Tibial artery (tissue), 4 donors: ENCODE results near the gene SNX22.
"Not testable (repeated sequence)": the region's sequence is repeated elsewhere in the genome, so short reads cannot be mapped to it uniquely, and the experiment has no call there.

Source experiments
- DNase-seq, 2 donors: peaks; one replicate each; pipeline ENCODE4 v3.0.0-alpha.2; 2019
- H3K27ac ChIP-seq, 2 donors: fragments of 200-600 bp; sonication (generic) in 1 of 2; 1 replicate in 1 of 2; 2 replicates in 1 of 2; pipeline ENCODE4 v1.5.1; 2018 to 2019; ENCODE audit warnings: mild to moderate bottlenecking in 1 of 2
- H3K27me3 ChIP-seq, 2 donors: fragments of 200-600 bp; sonication (generic) in 1 of 2; one replicate each; pipeline versions ENCODE4 v1.5.1 to v1.6.0; 2016 to 2019
- H3K36me3 ChIP-seq, 3 donors: fragments of 200-600 bp; sonication (generic) in 2 of 3; one replicate each; pipeline ENCODE4 v1.5.1; 2016 to 2019; ENCODE audit warnings: mild to moderate bottlenecking in 2 of 3
- H3K4me1 ChIP-seq, 4 donors: fragments of 200-600 bp; sonication (generic) in 2 of 4; 1 replicate in 3 of 4; 2 replicates in 1 of 4; pipeline ENCODE4 v1.5.1; 2016 to 2019
- H3K4me3 ChIP-seq, 2 donors: fragments of 200-600 bp; sonication (generic) in 1 of 2; 1 replicate in 1 of 2; 2 replicates in 1 of 2; pipeline ENCODE4 v1.5.1; 2018 to 2019; ENCODE audit warnings: mild to moderate bottlenecking in 2 of 2
- H3K9me3 ChIP-seq, 3 donors: fragments of 200-600 bp; sonication (generic) in 1 of 3; one replicate each; pipeline ENCODE4 v1.5.1; 2016 to 2019
- intact Hi-C: fragments of 100-400 bp; cut with DNase I; formaldehyde crosslinking; loops from one replicate; pipeline ENCODE4 v1.15.0; 2023; ENCODE audit warnings: low total_unique reads
- TF ChIP-seq, protein P1 (sequence below), 2 experiments: fragments of 200-600 bp in 1 of 2; fragments of 450-650 bp in 1 of 2; IDR thresholded peaks; one replicate each; pipeline ENCODE4 v1.5.1; 2017 to 2019; ENCODE audit warnings: antibody characterized with exemption in 2 of 2, mild to moderate bottlenecking in 1 of 2, moderate library complexity in 1 of 2

Gene SNX22

DNA sequence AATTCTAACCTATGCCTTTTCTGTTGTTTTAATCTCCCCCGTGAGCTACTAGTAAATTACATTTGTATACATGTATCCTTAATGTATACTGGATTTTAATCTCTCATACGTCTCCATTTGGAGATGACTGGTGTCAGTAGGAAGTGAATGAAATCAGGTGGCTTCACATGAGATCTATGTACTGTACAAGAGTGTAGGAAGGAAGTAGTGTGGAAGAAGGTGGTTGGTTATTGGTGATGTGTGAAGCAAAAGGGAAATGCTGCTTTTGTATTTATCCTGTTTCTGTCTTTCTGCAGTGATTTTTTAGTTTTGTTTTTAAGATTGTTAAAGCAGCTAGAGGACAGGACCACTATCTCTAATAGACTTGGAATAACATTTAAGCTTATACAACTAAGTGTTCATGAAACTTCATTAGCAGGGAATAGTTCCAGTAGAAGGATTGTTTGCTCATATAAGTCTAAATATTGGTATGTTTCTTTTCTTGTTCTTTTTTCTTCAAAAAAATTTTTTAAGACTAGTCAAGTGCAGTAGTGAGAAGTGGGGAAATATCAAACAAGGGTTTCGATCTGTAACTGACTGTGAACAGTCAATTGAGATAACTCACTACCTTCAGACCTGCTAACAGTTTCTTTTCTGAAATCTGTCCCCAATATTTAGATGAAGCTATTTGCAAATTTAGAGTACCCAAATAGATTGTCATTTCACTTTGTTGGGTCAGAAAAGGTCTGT is 40.4 kb upstream of the SNX22 start:
- intact Hi-C loops, result no loop called here
- Histone ChIP-seq H3K27ac (no peak overlapping the region), H3K4me3 (no peak overlapping the region), H3K9me3 (no peaks in the 10 kb centered on the region), H3K36me3 (peaks cover 28 to 34% (median 30%) of the 10 kb centered on the region in 3 donors), H3K4me1 (peaks cover 0 to 11% (median 6%) of the 10 kb centered on the region in 4 donors), H3K27me3 (no peaks in the 10 kb centered on the region)
- TF ChIP-seq, protein P1, sequence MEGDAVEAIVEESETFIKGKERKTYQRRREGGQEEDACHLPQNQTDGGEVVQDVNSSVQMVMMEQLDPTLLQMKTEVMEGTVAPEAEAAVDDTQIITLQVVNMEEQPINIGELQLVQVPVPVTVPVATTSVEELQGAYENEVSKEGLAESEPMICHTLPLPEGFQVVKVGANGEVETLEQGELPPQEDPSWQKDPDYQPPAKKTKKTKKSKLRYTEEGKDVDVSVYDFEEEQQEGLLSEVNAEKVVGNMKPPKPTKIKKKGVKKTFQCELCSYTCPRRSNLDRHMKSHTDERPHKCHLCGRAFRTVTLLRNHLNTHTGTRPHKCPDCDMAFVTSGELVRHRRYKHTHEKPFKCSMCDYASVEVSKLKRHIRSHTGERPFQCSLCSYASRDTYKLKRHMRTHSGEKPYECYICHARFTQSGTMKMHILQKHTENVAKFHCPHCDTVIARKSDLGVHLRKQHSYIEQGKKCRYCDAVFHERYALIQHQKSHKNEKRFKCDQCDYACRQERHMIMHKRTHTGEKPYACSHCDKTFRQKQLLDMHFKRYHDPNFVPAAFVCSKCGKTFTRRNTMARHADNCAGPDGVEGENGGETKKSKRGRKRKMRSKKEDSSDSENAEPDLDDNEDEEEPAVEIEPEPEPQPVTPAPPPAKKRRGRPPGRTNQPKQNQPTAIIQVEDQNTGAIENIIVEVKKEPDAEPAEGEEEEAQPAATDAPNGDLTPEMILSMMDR (IDR thresholded peaks at IDR 0.05), result no peak
- no peak for DNase-seq

DNA sequence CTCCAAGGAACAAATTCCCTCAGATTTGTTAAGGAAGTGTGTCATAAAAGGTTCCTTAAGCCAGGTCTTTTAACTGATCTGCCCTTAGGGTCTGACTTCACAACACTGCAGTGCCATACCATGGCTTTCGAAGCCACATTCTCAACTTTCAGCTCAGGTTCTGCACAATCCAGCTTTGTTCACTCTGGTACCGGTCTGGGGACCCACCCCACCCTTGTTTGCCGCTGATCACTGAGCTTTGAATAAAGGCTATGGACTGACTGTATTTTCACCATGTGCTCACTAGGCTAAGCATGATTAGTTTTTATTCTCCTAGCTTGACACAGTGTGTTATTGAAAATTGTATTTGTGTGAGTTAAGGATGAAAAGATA is 39.9 kb upstream of the SNX22 start:
- no peak for DNase-seq
- Histone ChIP-seq H3K36me3 (peaks cover 34 to 39% (median 36%) of the 10 kb centered on the region in 3 donors), H3K4me3 (no peak overlapping the region), H3K27me3 (no peaks in the 10 kb centered on the region), H3K27ac (no peak overlapping the region), H3K4me1 (peaks cover 0 to 11% (median 4%) of the 10 kb centered on the region in 4 donors), H3K9me3 (no peaks in the 10 kb centered on the region)
- intact Hi-C loops, result no loop called here
- TF ChIP-seq, protein P1 (IDR thresholded peaks at IDR 0.05), result no peak

DNA sequence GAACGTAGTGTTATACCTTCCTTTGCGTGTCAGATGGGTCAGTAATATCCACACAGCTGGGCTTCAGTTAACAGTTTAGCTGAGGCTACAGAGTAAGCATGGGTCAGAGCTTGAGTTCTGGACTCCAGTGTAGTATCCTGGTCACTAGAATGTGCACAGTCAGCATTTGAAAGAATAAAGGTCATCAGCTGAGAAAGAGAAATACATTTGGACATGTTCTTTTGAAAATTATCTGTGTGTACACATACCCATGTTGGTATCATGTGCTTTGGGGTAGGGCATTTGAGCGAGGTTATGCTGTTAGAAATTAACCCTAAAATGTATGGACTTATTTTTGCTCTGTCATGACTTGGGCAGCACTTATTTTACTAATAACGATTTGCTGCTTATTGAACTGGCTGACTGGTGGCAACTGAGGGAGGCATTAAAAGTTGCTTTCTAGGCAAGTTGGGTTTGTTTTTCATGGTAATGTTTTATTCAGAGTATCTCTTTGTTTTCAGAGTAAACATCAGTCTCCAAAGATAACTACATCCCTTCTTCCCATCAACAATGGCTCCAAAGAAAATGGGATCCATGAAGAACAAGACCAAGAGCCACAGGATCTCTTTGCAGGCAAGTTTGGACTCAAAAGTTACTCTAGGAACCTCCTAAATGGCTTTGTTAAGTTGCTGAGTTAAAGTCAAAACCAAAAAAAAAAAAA is 39.3 kb upstream of the SNX22 start:
- TF ChIP-seq, protein P1 (IDR thresholded peaks at IDR 0.05), result no peak
- H3K4me1 ChIP-seq, result peaks cover 0 to 10% (median 4%) of the 10 kb centered on the region in 4 donors
- intact Hi-C loops, result no loop called here
- no peak overlapping the region for H3K4me3 ChIP-seq
- no peak for DNase-seq
- H3K9me3 ChIP-seq, result no peaks in the 10 kb centered on the region
- no peak overlapping the region for H3K27ac ChIP-seq
- H3K36me3 ChIP-seq, result peaks cover 39 to 45% (median 40%) of the 10 kb centered on the region in 3 donors
- H3K27me3 ChIP-seq, result no peaks in the 10 kb centered on the region

DNA sequence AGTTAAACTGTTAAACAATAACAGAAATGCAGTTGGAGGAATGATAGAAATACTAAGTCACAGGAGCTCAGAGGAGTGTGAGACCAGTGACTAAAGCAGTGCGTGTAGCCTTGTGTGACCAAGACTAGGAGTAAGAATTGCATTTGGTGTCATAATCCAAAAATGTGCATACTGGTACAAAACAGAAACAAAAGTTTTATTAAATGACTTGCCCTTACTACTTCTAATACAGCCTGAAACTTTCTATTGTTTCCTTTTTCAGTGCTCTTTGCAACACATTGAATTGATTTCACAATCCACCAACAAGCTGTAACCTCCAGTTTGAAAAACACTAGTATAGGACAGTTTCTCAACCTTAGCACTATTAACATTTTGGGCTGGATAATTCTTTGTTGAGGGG is 38.6 kb upstream of the SNX22 start:
- Histone ChIP-seq H3K9me3 (no peaks in the 10 kb centered on the region), H3K27ac (no peak overlapping the region), H3K36me3 (peaks cover 46 to 52% (median 46%) of the 10 kb centered on the region in 3 donors), H3K27me3 (no peaks in the 10 kb centered on the region), H3K4me1 (peaks cover 0 to 8% (median 2%) of the 10 kb centered on the region in 4 donors), H3K4me3 (no peak overlapping the region)
- intact Hi-C loops, result no loop called here
- TF ChIP-seq, protein P1 (IDR thresholded peaks at IDR 0.05), result no peak
- DNase-seq, result no peak

DNA sequence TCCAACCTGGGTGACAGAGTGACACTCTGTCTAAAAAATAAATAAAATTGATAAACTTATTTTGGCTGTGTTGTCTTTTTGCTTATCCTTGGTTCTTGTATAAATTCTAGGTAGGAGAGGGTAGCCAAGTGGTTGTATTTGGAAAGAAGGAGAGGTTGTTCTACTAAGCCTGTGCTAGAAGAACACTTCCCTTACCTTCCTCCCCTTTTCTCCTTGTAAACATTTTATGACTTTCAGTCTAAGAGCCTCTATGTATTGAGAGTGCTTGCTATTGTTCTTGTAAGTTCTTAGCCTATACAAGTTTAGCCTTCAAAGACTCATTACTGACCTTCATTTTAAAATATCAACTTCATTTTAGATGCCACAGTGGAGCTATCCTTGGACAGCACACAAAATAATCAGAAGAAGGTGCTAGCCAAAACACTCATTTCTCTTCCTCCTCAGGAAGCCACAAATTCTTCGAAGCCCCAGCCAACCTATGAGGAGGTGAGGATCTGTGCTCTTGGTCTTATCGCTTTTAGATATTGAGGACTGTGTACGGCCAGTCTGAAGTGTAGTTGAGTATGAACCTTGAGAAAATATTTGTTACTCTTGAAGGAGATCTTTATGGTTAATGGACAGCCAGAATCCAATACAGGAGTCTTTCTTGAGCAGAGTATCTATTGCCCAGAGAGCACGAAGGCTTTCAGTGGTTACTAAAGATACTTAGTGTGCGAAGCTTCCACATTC is 33.6 kb upstream of the SNX22 start:
- TF ChIP-seq, protein P1 (IDR thresholded peaks at IDR 0.05), result no peak
- Histone ChIP-seq H3K9me3 (no peaks in the 10 kb centered on the region), H3K27me3 (no peaks in the 10 kb centered on the region), H3K4me3 (no peak overlapping the region), H3K4me1 (no peaks in the 10 kb centered on the region), H3K27ac (no peak overlapping the region), H3K36me3 (peaks cover 78 to 99% (median 91%) of the 10 kb centered on the region in 3 donors)
- no peak for DNase-seq
- intact Hi-C loops, result no loop called here

DNA sequence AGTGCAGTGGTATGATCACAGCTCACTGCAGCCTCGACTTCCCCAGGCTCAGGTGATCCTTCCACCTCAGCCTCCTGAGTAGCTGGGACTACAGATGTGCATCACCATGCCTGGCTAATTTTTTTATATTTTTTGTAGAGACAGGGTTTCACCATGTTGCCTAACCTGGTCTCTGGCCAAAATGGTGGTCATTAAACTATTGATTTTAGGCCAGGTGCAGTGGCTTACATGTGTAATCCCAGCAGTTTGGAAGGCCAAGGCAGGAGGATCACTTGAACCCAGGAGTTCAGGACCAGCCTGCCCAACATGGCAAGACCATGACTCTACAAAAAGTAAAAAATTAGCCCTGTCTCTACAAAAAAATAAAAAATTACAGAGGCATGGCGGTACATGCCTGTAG is 31.2 kb upstream of the SNX22 start:
- H3K27ac ChIP-seq, H3K4me1 ChIP-seq, H3K4me3 ChIP-seq, H3K9me3 ChIP-seq, intact Hi-C loops, DNase-seq, H3K27me3 ChIP-seq: not testable (repeated sequence)
- peaks cover 80 to 99% (median 92%) of the 10 kb centered on the region in 3 donors for H3K36me3 ChIP-seq
